Stomach (tissue), 4 donors: Measurements from ENCODE around the gene TMEM132C.

ENCODE experiments used
- POLR2A ChIP-seq, 4 donors: fragments of 450-650 bp; IDR thresholded peaks; one replicate each; pipeline ENCODE4 v1.6.1; 2016; ENCODE audit warnings: antibody characterized with exemption in 4 of 4, control low read depth in 2 of 4, mild to moderate bottlenecking in 1 of 4, moderate library complexity in 1 of 4
- TF ChIP-seq, protein P1 (sequence below), 7 experiments: fragments of 450-650 bp in 4 of 7; fragments of 200-600 bp in 3 of 7; sonication (generic) in 3 of 7; IDR thresholded peaks; one replicate each; pipeline ENCODE4 v1.5.1; 2016 to 2019; ENCODE audit warnings: antibody characterized with exemption in 7 of 7, control low read depth in 2 of 7, mild to moderate bottlenecking in 1 of 7

DNA sequence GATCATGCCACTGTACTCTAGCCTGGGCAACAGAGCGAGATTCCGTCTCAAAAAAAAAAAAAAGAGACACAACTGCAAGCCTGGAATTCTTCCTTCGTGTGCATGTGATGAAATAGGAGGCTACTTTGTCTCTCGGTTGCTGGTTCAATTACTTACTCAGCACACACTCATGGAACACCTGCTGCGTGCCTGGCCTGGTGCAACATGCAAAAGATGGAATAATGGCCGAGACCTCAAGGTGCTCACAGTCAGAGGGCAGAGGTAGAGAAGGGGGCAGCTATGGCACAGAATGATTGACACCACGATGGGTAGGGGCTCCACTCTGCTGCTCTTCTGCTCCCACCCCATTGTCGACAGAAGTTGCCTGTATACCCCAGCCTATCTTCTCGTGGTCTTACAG lies 444.5 kb downstream of the TMEM132C start:
- TF ChIP-seq POLR2A (IDR thresholded peaks at IDR 0.05) = no peak
- TF ChIP-seq, protein P1, sequence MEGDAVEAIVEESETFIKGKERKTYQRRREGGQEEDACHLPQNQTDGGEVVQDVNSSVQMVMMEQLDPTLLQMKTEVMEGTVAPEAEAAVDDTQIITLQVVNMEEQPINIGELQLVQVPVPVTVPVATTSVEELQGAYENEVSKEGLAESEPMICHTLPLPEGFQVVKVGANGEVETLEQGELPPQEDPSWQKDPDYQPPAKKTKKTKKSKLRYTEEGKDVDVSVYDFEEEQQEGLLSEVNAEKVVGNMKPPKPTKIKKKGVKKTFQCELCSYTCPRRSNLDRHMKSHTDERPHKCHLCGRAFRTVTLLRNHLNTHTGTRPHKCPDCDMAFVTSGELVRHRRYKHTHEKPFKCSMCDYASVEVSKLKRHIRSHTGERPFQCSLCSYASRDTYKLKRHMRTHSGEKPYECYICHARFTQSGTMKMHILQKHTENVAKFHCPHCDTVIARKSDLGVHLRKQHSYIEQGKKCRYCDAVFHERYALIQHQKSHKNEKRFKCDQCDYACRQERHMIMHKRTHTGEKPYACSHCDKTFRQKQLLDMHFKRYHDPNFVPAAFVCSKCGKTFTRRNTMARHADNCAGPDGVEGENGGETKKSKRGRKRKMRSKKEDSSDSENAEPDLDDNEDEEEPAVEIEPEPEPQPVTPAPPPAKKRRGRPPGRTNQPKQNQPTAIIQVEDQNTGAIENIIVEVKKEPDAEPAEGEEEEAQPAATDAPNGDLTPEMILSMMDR (IDR thresholded peaks at IDR 0.05) = no peak
